ENCODE data around the gene XRCC1. TPM values are rescaled to one million over a fixed set of nuclear protein-coding genes. Genes with fewer than 3 reads are reported as not detected.

The XRCC1 gene
- total and polyA plus RNA-seq, 2 of the 8 experiments (the other 6 are each of a cell fraction or from before 2014, with no cell fraction given): 42.5 to 44.4 TPM

DNA sequence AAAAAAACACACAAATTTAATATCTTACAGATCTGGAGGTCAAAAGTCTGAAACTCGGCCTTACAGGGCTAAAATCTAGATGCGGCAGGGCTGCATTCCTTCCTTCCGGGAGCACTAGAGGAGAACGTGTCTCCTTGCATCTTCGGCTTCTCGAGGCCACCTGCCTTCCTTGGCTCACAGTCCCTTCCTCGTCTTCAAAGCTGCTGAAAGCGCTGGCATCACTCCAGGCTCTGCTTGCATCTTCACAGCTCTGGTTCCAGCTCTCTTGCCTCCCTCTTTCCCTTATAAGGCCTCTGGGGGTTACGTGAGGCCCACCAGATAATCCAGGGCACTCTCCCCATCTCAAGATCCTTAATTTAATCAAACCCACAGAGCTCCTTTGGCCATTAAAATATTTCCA, 10.5 kb downstream of the XRCC1 start (continued):
- no peak for TF ChIP-seq BRCA1 (IDR thresholded peaks at IDR 0.05; ENCODE audit: low read depth, low read length)
- TF ChIP-seq GABPA (IDR thresholded peaks at IDR 0.05; ENCODE audit: borderline replicate concordance, insufficient read depth, low read length): no peak
- TF ChIP-seq YY1 (IDR thresholded peaks at IDR 0.05; ENCODE audit: low read depth, low read length): no peak
- no peak for TF ChIP-seq SP2 (IDR thresholded peaks at IDR 0.05; ENCODE audit: low read length)
